ENCODE data around the gene HOMER2.

GRCh38 chr15:82964890-82965289 lies 12.4 kb upstream of the HOMER2 start:
- no peak for TF ChIP-seq CTCF (conservative IDR thresholded peaks at IDR 0.05; ENCODE audit: low read length)
- no peak for TF ChIP-seq EZH2phosphoT487 (IDR thresholded peaks at IDR 0.05; ENCODE audit: borderline replicate concordance)

All from Loucy (cell line).